SJCRH30 (cell line): Measurements from ENCODE around the gene CTAGE1. TPM values are rescaled to one million over a fixed set of nuclear protein-coding genes. Genes with fewer than 3 reads are reported as not detected.
"Not testable (repeated sequence)": the region's sequence is repeated elsewhere in the genome, so short reads cannot be mapped to it uniquely, and the experiment has no call there.

Source experiments
- DNase-seq, 2 experiments: peaks; one replicate each; pipeline ENCODE4 v3.0.0-alpha.2; 2015 to 2020
- H3K27ac ChIP-seq: fragments of 250-450 bp; sonication (Bioruptor Pico); 2 replicates; pipeline ENCODE4 v1.5.1; 2020; ENCODE audit warnings: mild to moderate bottlenecking, moderate library complexity
- H3K27me3 ChIP-seq: fragments of 250-450 bp; sonication (Bioruptor Pico); 2 replicates; pipeline ENCODE4 v1.5.1; 2020; ENCODE audit warnings: mild to moderate bottlenecking, moderate library complexity
- H3K36me3 ChIP-seq: fragments of 250-450 bp; sonication (Bioruptor Pico); 2 replicates; pipeline ENCODE4 v1.5.1; 2020; ENCODE audit warnings: mild to moderate bottlenecking, moderate library complexity
- H3K4me1 ChIP-seq: fragments of 250-450 bp; sonication (Bioruptor Pico); 2 replicates; pipeline ENCODE4 v1.5.1; 2020; ENCODE audit warnings: mild to moderate bottlenecking, moderate library complexity
- H3K4me3 ChIP-seq: fragments of 250-450 bp; sonication (Bioruptor Pico); 2 replicates; pipeline ENCODE4 v1.5.1; 2020; ENCODE audit warnings: mild to moderate bottlenecking, moderate library complexity
- H3K9me3 ChIP-seq: fragments of 250-450 bp; sonication (Bioruptor Pico); replicated peaks from 2 replicates; pipeline ENCODE4 v1.5.1; 2020; ENCODE audit warnings: mild to moderate bottlenecking, moderate library complexity
- total RNA-seq: library from RNA; depleted of rRNA; stranded (reverse); fragments of >200 nt; shearing (Covaris generic); gene quantifications from 2 replicates; pipeline ENCODE4 v1.2.3, GENCODE V29; 2014; rRNA removed

Gene CTAGE1
- not detected in 2 replicates for total RNA-seq

- no peaks in the 10 kb centered on the region for H3K36me3 ChIP-seq
- H3K9me3 ChIP-seq, result no peaks in the 10 kb centered on the region
- DNase-seq, result no peak
- H3K4me1 ChIP-seq, result no peaks in the 10 kb centered on the region
- H3K27me3 ChIP-seq, result no peaks in the 10 kb centered on the region
- no peak within 1 kb of the TSS for H3K4me3 ChIP-seq
- H3K27ac ChIP-seq, result no peak within 1 kb of the TSS
Observed at GRCh38 chr18:22417496-22418188, at the start of gene CTAGE1. CTAGE1 (minus strand) TSS chr18:22417915; CDS start chr18:22417811, 104 bp downstream.

- no peak overlapping the region for H3K4me3 ChIP-seq
- no peaks in the 10 kb centered on the region for H3K36me3 ChIP-seq
- no peaks in the 10 kb centered on the region for H3K4me1 ChIP-seq
- no peak for DNase-seq
- no peaks in the 10 kb centered on the region for H3K9me3 ChIP-seq
- no peak overlapping the region for H3K27ac ChIP-seq
- no peaks in the 10 kb centered on the region for H3K27me3 ChIP-seq
Observed at GRCh38 chr18:22466608-22467395, 49.1 kb upstream of the CTAGE1 start.

GRCh38 chr18:22465859-22466457, 48.2 kb upstream of the CTAGE1 start:
- Histone ChIP-seq H3K36me3 (no peaks in the 10 kb centered on the region), H3K27me3 (no peaks in the 10 kb centered on the region), H3K27ac (no peak overlapping the region), H3K9me3 (no peaks in the 10 kb centered on the region), H3K4me1 (no peaks in the 10 kb centered on the region), H3K4me3 (no peak overlapping the region)
- DNase-seq, result peak; percentile 1 to 6

GRCh38 chr18:22463076-22463475, 45.4 kb upstream of the CTAGE1 start:
- H3K27ac ChIP-seq, result no peak overlapping the region
- no peaks in the 10 kb centered on the region for H3K27me3 ChIP-seq
- no peaks in the 10 kb centered on the region for H3K4me1 ChIP-seq
- H3K9me3 ChIP-seq, result no peaks in the 10 kb centered on the region
- DNase-seq, result no peak
- no peak overlapping the region for H3K4me3 ChIP-seq
- no peaks in the 10 kb centered on the region for H3K36me3 ChIP-seq

GRCh38 chr18:22459491-22459890, 41.8 kb upstream of the CTAGE1 start:
- DNase-seq, result no peak
- H3K27ac ChIP-seq, result no peak overlapping the region
- H3K4me1 ChIP-seq, result no peaks in the 10 kb centered on the region

GRCh38 chr18:22457524-22457923, 39.8 kb upstream of the CTAGE1 start:
- Histone ChIP-seq H3K4me1 (no peaks in the 10 kb centered on the region), H3K27me3 (no peaks in the 10 kb centered on the region), H3K36me3 (no peaks in the 10 kb centered on the region)

More at GRCh38 chr18:22459491-22459890, 41.8 kb upstream of the CTAGE1 start:
- Histone ChIP-seq H3K4me3 (no peak overlapping the region), H3K27me3 (no peaks in the 10 kb centered on the region), H3K36me3 (no peaks in the 10 kb centered on the region), H3K9me3 (no peaks in the 10 kb centered on the region)

GRCh38 chr18:22456547-22456946, 38.8 kb upstream of the CTAGE1 start:
- H3K9me3 ChIP-seq, result no peaks in the 10 kb centered on the region
- no peak overlapping the region for H3K4me3 ChIP-seq
- H3K36me3 ChIP-seq, result no peaks in the 10 kb centered on the region
- H3K4me1 ChIP-seq, result no peaks in the 10 kb centered on the region
- no peaks in the 10 kb centered on the region for H3K27me3 ChIP-seq
- DNase-seq, result no peak
- no peak overlapping the region for H3K27ac ChIP-seq

More at GRCh38 chr18:22457524-22457923, 39.8 kb upstream of the CTAGE1 start:
- Histone ChIP-seq H3K9me3 (no peaks in the 10 kb centered on the region), H3K4me3 (no peak overlapping the region), H3K27ac (no peak overlapping the region)
- DNase-seq, result no peak

- Histone ChIP-seq H3K4me1 (no peaks in the 10 kb centered on the region), H3K4me3 (no peak overlapping the region), H3K27me3 (no peaks in the 10 kb centered on the region), H3K9me3 (no peaks in the 10 kb centered on the region), H3K36me3 (no peaks in the 10 kb centered on the region), H3K27ac (no peak overlapping the region)
- DNase-seq, result no peak
Observed at GRCh38 chr18:22456116-22456480, 38.4 kb upstream of the CTAGE1 start.

- Histone ChIP-seq H3K36me3 (no peaks in the 10 kb centered on the region), H3K9me3 (no peaks in the 10 kb centered on the region), H3K4me3 (no peak overlapping the region), H3K27me3 (no peaks in the 10 kb centered on the region), H3K27ac (no peak overlapping the region), H3K4me1 (no peaks in the 10 kb centered on the region)
- no peak for DNase-seq
Observed at GRCh38 chr18:22455425-22456115, 37.9 kb upstream of the CTAGE1 start.

GRCh38 chr18:22453315-22453714, 35.6 kb upstream of the CTAGE1 start:
- no peaks in the 10 kb centered on the region for H3K4me1 ChIP-seq
- no peak for DNase-seq
- H3K4me3 ChIP-seq, result no peak overlapping the region
- H3K27ac ChIP-seq, result no peak overlapping the region
- no peaks in the 10 kb centered on the region for H3K36me3 ChIP-seq
- no peaks in the 10 kb centered on the region for H3K27me3 ChIP-seq
- no peaks in the 10 kb centered on the region for H3K9me3 ChIP-seq

GRCh38 chr18:22452226-22452668, 34.5 kb upstream of the CTAGE1 start:
- Histone ChIP-seq H3K4me1 (no peaks in the 10 kb centered on the region), H3K4me3 (no peak overlapping the region), H3K9me3 (no peaks in the 10 kb centered on the region), H3K27me3 (no peaks in the 10 kb centered on the region), H3K27ac (no peak overlapping the region), H3K36me3 (no peaks in the 10 kb centered on the region)
- DNase-seq, result no peak

- Histone ChIP-seq H3K27ac (no peak overlapping the region), H3K27me3 (no peaks in the 10 kb centered on the region), H3K4me3 (no peak overlapping the region), H3K9me3 (no peaks in the 10 kb centered on the region), H3K4me1 (no peaks in the 10 kb centered on the region), H3K36me3 (no peaks in the 10 kb centered on the region)
- DNase-seq, result no peak
Observed at GRCh38 chr18:22451796-22452195, 34.1 kb upstream of the CTAGE1 start.

- not testable (repeated sequence) for H3K27ac ChIP-seq, H3K4me1 ChIP-seq, DNase-seq, H3K36me3 ChIP-seq, H3K27me3 ChIP-seq, H3K4me3 ChIP-seq, H3K9me3 ChIP-seq
Observed at GRCh38 chr18:22450766-22451165, 33.1 kb upstream of the CTAGE1 start.

GRCh38 chr18:22450318-22450717, 32.6 kb upstream of the CTAGE1 start:
- not testable (repeated sequence) for H3K27me3 ChIP-seq, H3K36me3 ChIP-seq, H3K4me1 ChIP-seq, DNase-seq, H3K9me3 ChIP-seq, H3K4me3 ChIP-seq, H3K27ac ChIP-seq

- H3K27me3 ChIP-seq, H3K4me1 ChIP-seq, H3K36me3 ChIP-seq, H3K4me3 ChIP-seq, H3K27ac ChIP-seq, DNase-seq, H3K9me3 ChIP-seq: not testable (repeated sequence)
Observed at GRCh38 chr18:22449753-22450152, 32.0 kb upstream of the CTAGE1 start.
